Measurements from ENCODE around the gene TNC.

- TF ChIP-seq CTCF (IDR thresholded peaks at IDR 0.05) (no peak), POLR2A (IDR thresholded peaks at IDR 0.05) (no peak)
These were observed 128.2 kb downstream of the TNC start for GRCh38 chr9:114989600-114990410.
